H1 (cell line): ENCODE measurements around the gene AGRP. TPM values are rescaled to one million over a fixed set of nuclear protein-coding genes. Genes with fewer than 3 reads are reported as not detected.
"Not testable (repeated sequence)": the region's sequence is repeated elsewhere in the genome, so short reads cannot be mapped to it uniquely, and the experiment has no call there.

Experiments used
- CTCF ChIA-PET: fragments of 300-600 bp; sonication (Branson Sonifier 250); formaldehyde crosslinking; loops from one replicate; lab custom pipeline; 2021; ENCODE audit not compliant: partially characterized antibody; lab: Charles Lee
- POLR2A ChIA-PET: fragments of 300-600 bp; sonication (Branson Sonifier 250); formaldehyde crosslinking; loops from one replicate; lab custom pipeline; 2021; ENCODE audit warnings: inconsistent platforms; ENCODE audit not compliant: partially characterized antibody; lab: Charles Lee
- DNase-seq, 2 experiments: peaks; one replicate each; pipeline versions ENCODE4 v3.0.0 to v3.0.0-alpha.2; 2010 to 2022; ENCODE audit warnings: low spot score in 2 of 2, low read depth in 1 of 2, mixed read lengths in 1 of 2
- FAIRE-seq: peaks from 2 replicates; lab custom pipeline; 2011; peaks lifted over from hg19 to GRCh38; lab: Jason Lieb, UNC
- H2AFZ ChIP-seq: 2 replicates; pipeline ENCODE4 v1.8.1; 2012; ENCODE audit warnings: low read length, inconsistent platforms
- H2AK5ac ChIP-seq: 2 replicates; pipeline ENCODE4 v1.6.1; 2013; ENCODE audit warnings: low read depth, low read length
- H2BK120ac ChIP-seq: replicated peaks from 2 replicates; pipeline ENCODE3; 2013; ENCODE audit warnings: low read depth, low read length, inconsistent platforms
- H2BK12ac ChIP-seq: 2 replicates; pipeline ENCODE4 v1.6.1; 2013; ENCODE audit warnings: low read depth, low read length
- H2BK15ac ChIP-seq: 2 replicates; pipeline ENCODE4 v1.6.1; 2013; ENCODE audit warnings: low read length
- H2BK20ac ChIP-seq: 2 replicates; pipeline ENCODE4 v1.6.1; 2013; ENCODE audit warnings: low read length
- H2BK5ac ChIP-seq: 2 replicates; pipeline ENCODE4 v1.6.1; 2013; ENCODE audit warnings: low read depth, low read length
- H3K14ac ChIP-seq: 2 replicates; pipeline ENCODE4 v1.6.1; 2013; ENCODE audit warnings: inconsistent platforms; ENCODE audit not compliant: insufficient read length
- H3K18ac ChIP-seq: 2 replicates; pipeline ENCODE4 v1.6.1; 2013; ENCODE audit warnings: low read length; ENCODE audit errors: extremely low read depth
- H3K23ac ChIP-seq: 2 replicates; pipeline ENCODE4 v1.6.1; 2013; ENCODE audit warnings: inconsistent platforms; ENCODE audit not compliant: insufficient read length
- H3K23me2 ChIP-seq: 2 replicates; pipeline ENCODE4 v1.6.1; 2013; ENCODE audit warnings: low read depth, low read length
- H3K27ac ChIP-seq: 2 replicates; pipeline ENCODE4 v1.6.1; 2011; ENCODE audit warnings: low read depth, low read length, inconsistent platforms
- H3K27me3 ChIP-seq, 4 experiments: replicated peaks in 1 of 4; 1 replicate in 1 of 4; 2 replicates in 3 of 4; pipeline versions ENCODE4 v1.6.1 to v1.8.1; 2011 to 2013; ENCODE audit warnings: low read length in 3 of 4, mild to moderate bottlenecking in 3 of 4, inconsistent platforms in 2 of 4, mixed read lengths in 2 of 4, moderate library complexity in 1 of 4; ENCODE audit not compliant: control insufficient read depth in 3 of 4, insufficient read depth in 3 of 4; ENCODE audit errors: extremely low read depth in 1 of 4
- H3K36me3 ChIP-seq, 4 experiments: 2 replicates each; pipeline versions ENCODE4 v1.6.1 to v1.8.1; 2011 to 2013; ENCODE audit warnings: mild to moderate bottlenecking in 4 of 4, low read length in 3 of 4, moderate library complexity in 2 of 4, control low read depth in 1 of 4, inconsistent platforms in 1 of 4; ENCODE audit not compliant: insufficient read depth in 4 of 4, control insufficient read depth in 2 of 4
- H3K4ac ChIP-seq: replicated peaks from 2 replicates; pipeline ENCODE3; 2013; ENCODE audit warnings: low read length, low read depth, mixed read lengths, inconsistent platforms; ENCODE audit not compliant: insufficient read length
- H3K4me1 ChIP-seq, 4 experiments: replicated peaks in 1 of 4; 1 replicate in 1 of 4; 2 replicates in 3 of 4; pipeline versions ENCODE4 v1.6.1 to v1.8.1; 2011 to 2013; ENCODE audit warnings: low read length in 3 of 4, inconsistent platforms in 2 of 4, mixed read lengths in 1 of 4; ENCODE audit not compliant: insufficient read depth in 4 of 4, control insufficient read depth in 3 of 4
- H3K4me2 ChIP-seq, 2 experiments: 2 replicates each; pipeline versions ENCODE4 v1.6.1 to v1.8.1; 2011 to 2013; ENCODE audit warnings: low read depth in 2 of 2, low read length in 2 of 2, control low read depth in 1 of 2, inconsistent platforms in 1 of 2, mild to moderate bottlenecking in 1 of 2; ENCODE audit not compliant: insufficient read depth in 1 of 2
- H3K4me3 ChIP-seq, 4 experiments: fragments of 200-600, 300-600 bp in 1 of 4; sonication (generic), shearing (Covaris generic), sonication (Bioruptor Twin) in 1 of 4; 2 replicates each; pipeline versions ENCODE4 v1.5.1 to v1.8.1; 2011 to 2016; ENCODE audit warnings: low read length in 4 of 4, low read depth in 3 of 4, control low read depth in 2 of 4, inconsistent platforms in 2 of 4, mild to moderate bottlenecking in 2 of 4, mixed read lengths in 1 of 4, moderate library complexity in 1 of 4; ENCODE audit not compliant: insufficient read depth in 2 of 4; ENCODE audit errors: extremely low read depth in 1 of 4
- H3K56ac ChIP-seq: replicated peaks from 2 replicates; pipeline ENCODE3; 2013; ENCODE audit warnings: low read depth, mild to moderate bottlenecking, mixed read lengths, low read length, inconsistent platforms; ENCODE audit not compliant: insufficient read length
- H3K79me1 ChIP-seq: 2 replicates; pipeline ENCODE4 v1.6.1; 2013; ENCODE audit warnings: low read depth, low read length, control low read depth
- H3K79me2 ChIP-seq, 2 experiments: 2 replicates each; pipeline versions ENCODE4 v1.6.1 to v1.8.1; 2012 to 2013; ENCODE audit warnings: low read length in 2 of 2, mild to moderate bottlenecking in 2 of 2, inconsistent platforms in 1 of 2; ENCODE audit not compliant: insufficient read depth in 2 of 2, control insufficient read depth in 1 of 2
- H3K9ac ChIP-seq, 4 experiments: replicated peaks in 1 of 4; 1 replicate in 1 of 4; 2 replicates in 3 of 4; pipeline versions ENCODE4 v1.6.1 to v1.8.1; 2011 to 2013; ENCODE audit warnings: low read depth in 3 of 4, low read length in 3 of 4, control low read depth in 2 of 4, mild to moderate bottlenecking in 2 of 4, moderate library complexity in 2 of 4, inconsistent platforms in 1 of 4; ENCODE audit errors: extremely low read depth in 1 of 4
- H3K9me3 ChIP-seq, 2 experiments: 2 replicates each; pipeline versions ENCODE4 v1.6.1 to v1.8.1; 2012 to 2013; ENCODE audit warnings: mild to moderate bottlenecking in 2 of 2, moderate library complexity in 2 of 2, control low read depth in 1 of 2, inconsistent platforms in 1 of 2, low read depth in 1 of 2, low read length in 1 of 2, mixed read lengths in 1 of 2; ENCODE audit not compliant: insufficient read depth in 2 of 2
- H4K20me1 ChIP-seq, 2 experiments: replicated peaks in 1 of 2; 2 replicates each; pipeline versions ENCODE3 to v1.8.1; 2011 to 2013; ENCODE audit warnings: inconsistent platforms in 2 of 2, low read length in 2 of 2, mild to moderate bottlenecking in 1 of 2; ENCODE audit not compliant: insufficient read depth in 2 of 2, control insufficient read depth in 1 of 2
- H4K5ac ChIP-seq: 2 replicates; pipeline ENCODE4 v1.6.1; 2013; ENCODE audit warnings: low read length, low read depth, mixed read lengths, inconsistent platforms; ENCODE audit not compliant: insufficient read length
- H4K8ac ChIP-seq: 2 replicates; pipeline ENCODE4 v1.8.0; 2013; ENCODE audit warnings: mild to moderate bottlenecking, moderate library complexity, low read length, inconsistent platforms; ENCODE audit not compliant: insufficient read depth; ENCODE audit errors: extremely low read depth
- H4K91ac ChIP-seq: replicated peaks from 2 replicates; pipeline ENCODE3; 2013; ENCODE audit warnings: low read length, mixed read lengths, inconsistent platforms; ENCODE audit not compliant: insufficient read length
- WGBS, 2 experiments: shearing (Covaris generic) in 1 of 2; methylation state at CpG; one replicate each; pipeline versions ENCODE4 v1.1.6 to v1.1.7; 2013 to 2015; ENCODE audit warnings: low lambda C conversion rate in 2 of 2, mixed read lengths in 2 of 2, inconsistent platforms in 1 of 2, low coverage in 1 of 2, missing lambda C conversion rate in 1 of 2; ENCODE audit not compliant: insufficient replicate concordance in 2 of 2, insufficient coverage in 1 of 2, insufficient read length in 1 of 2; ENCODE audit errors: extremely low coverage in 1 of 2, missing lambda C conversion rate in 1 of 2; 5-methylcytosine and 5-hydroxymethylcytosine counted together
- polyA plus RNA-seq, 7 experiments: library from polyadenylated mRNA; depleted of rRNA in 3 of 7; stranded (reverse) in 5 of 7; unstranded in 2 of 7; fragments of >200 nt in 5 of 7; fragments of 200-250 nt in 2 of 7; gene quantifications; 1 replicate in 5 of 7; 2 replicates in 1 of 7; 4 replicates in 1 of 7; pipeline versions ENCODE4 v1.2.1 to v1.2.3, GENCODE V29; 2011 to 2013; ENCODE audit warnings: missing spikeins in 2 of 7, mixed read lengths in 2 of 7
- total RNA-seq: library from RNA; stranded (reverse); fragmentation: NEBNext Ultra II Directional; extraction: Animal tissue kit (Norgen Biotek cat#: 25700); gene quantifications from 2 replicates; pipeline ENCODE4 v1.2.1, GENCODE V29; 2021
- TF ChIP-seq, protein P1 (sequence below), 3 experiments: IDR thresholded peaks; 1 replicate in 2 of 3; 2 replicates in 1 of 3; pipeline versions ENCODE4 v1.5.1 to v1.6.1; 2011; ENCODE audit warnings: low read length in 3 of 3, mild to moderate bottlenecking in 3 of 3, inconsistent platforms in 2 of 3, low read depth in 1 of 3, moderate library complexity in 1 of 3; ENCODE audit not compliant: insufficient read depth in 1 of 3; ENCODE audit errors: control extremely low read depth in 1 of 3

The AGRP gene
- total and polyA plus RNA-seq, 2 of the 8 experiments (the other 6 are each of a cell fraction or from before 2014, with no cell fraction given) = not detected

DNA sequence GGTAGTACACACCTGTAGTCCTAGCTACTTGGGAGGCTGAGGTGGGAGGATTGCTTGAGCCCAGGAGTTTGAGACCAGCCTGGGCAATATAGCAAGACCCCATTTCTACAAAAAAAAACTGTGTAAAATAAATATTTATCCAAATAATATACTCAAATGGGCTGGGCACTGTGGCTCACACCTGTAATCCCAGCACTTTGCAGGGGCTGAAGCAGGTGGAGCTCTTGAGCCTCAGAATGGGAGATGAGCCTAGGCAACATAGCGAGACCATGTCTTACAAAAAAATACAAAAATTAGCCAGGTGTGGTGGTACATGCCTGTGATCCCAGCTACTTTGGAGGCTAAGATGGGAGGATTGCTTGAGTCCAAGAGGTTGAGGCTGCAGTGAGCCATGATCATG is 30.5 kb upstream of the AGRP start:
- H4K20me1 ChIP-seq, H2BK15ac ChIP-seq, H2BK12ac ChIP-seq, H4K91ac ChIP-seq, H3K23me2 ChIP-seq, H2BK5ac ChIP-seq, H2AK5ac ChIP-seq, H3K9ac ChIP-seq, H2AFZ ChIP-seq, H3K36me3 ChIP-seq, H4K5ac ChIP-seq, H3K23ac ChIP-seq, H3K14ac ChIP-seq, H2BK20ac ChIP-seq, FAIRE-seq, H3K56ac ChIP-seq, H3K4me1 ChIP-seq, H3K4me3 ChIP-seq, H3K18ac ChIP-seq, H3K79me1 ChIP-seq, H3K4me2 ChIP-seq, H2BK120ac ChIP-seq, H3K27ac ChIP-seq, H3K4ac ChIP-seq, DNase-seq, H4K8ac ChIP-seq, H3K79me2 ChIP-seq, H3K9me3 ChIP-seq: not testable (repeated sequence)
- ChIA-PET POLR2A (interaction anchor here (0.7 to 1.1 kb wide), 3 partner anchors 12 to 25 kb away, joined by 3 read pairs; no protein-coding TSS in a partner anchor), CTCF (interaction anchor here (0.6 to 9.9 kb wide), 39 partner anchors 10 to 570 kb away, joined by 3 to 335 read pairs (median 5); partner anchors contain the start of genes AGRP, ATP6V0D1, C16orf86 and CARMIL2)
- WGBS, 2 experiments = 82% methylated on average over 1 of the region's 1 CpG; no CpG with 5 or more reads in 1 of the 2 experiments
- TF ChIP-seq, protein P1, sequence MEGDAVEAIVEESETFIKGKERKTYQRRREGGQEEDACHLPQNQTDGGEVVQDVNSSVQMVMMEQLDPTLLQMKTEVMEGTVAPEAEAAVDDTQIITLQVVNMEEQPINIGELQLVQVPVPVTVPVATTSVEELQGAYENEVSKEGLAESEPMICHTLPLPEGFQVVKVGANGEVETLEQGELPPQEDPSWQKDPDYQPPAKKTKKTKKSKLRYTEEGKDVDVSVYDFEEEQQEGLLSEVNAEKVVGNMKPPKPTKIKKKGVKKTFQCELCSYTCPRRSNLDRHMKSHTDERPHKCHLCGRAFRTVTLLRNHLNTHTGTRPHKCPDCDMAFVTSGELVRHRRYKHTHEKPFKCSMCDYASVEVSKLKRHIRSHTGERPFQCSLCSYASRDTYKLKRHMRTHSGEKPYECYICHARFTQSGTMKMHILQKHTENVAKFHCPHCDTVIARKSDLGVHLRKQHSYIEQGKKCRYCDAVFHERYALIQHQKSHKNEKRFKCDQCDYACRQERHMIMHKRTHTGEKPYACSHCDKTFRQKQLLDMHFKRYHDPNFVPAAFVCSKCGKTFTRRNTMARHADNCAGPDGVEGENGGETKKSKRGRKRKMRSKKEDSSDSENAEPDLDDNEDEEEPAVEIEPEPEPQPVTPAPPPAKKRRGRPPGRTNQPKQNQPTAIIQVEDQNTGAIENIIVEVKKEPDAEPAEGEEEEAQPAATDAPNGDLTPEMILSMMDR (IDR thresholded peaks at IDR 0.05; ENCODE audit: control extremely low read depth in 1 of 3, insufficient read depth in 1 of 3, low read depth in 1 of 3, low read length in 3 of 3) = peak in 2 of 3 experiments; percentile 10 to 16; a peak in 2 of 4 replicates
- H3K27me3 ChIP-seq = peaks cover 0 to 11% (median 5%) of the 10 kb centered on the region in 4 experiments; a peak in 2 of 7 replicates
